ENCODE results near the gene MLST8.

Gene MLST8

DNA sequence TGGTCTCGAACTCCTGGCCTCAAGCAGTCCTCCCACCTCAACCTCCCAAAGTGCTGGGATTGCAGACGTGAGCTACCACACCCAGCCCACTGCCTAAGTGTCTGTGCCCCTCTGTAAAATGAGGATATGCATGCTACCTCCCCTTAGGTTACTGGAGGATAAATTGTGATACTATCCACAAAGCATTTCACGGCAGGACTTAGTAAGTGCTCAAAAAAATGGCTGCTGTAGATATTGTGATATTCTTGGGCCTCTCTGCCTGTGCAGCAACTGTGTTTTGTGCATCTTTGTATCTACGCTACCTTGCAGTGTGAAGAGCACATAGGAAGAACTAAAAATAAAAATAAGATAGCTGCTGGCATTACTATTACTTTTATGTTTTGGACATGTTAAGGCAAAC is 7.0 kb upstream of the MLST8 start:
- TF ChIP-seq EP300 (IDR thresholded peaks at IDR 0.05; ENCODE audit: borderline replicate concordance) (no peak), CREB1 (IDR thresholded peaks at IDR 0.05; ENCODE audit: low read depth) (no peak), EGR1 (IDR thresholded peaks at IDR 0.05) (no peak), YY1 (IDR thresholded peaks at IDR 0.05; ENCODE audit: low read depth) (no peak), NFIC (IDR thresholded peaks at IDR 0.05) (no peak), TEAD4 (IDR thresholded peaks at IDR 0.05) (no peak), RAD21 (IDR thresholded peaks at IDR 0.05; ENCODE audit: low read depth) (no peak), TAF1 (IDR thresholded peaks at IDR 0.05; ENCODE audit: low read depth) (no peak)

DNA sequence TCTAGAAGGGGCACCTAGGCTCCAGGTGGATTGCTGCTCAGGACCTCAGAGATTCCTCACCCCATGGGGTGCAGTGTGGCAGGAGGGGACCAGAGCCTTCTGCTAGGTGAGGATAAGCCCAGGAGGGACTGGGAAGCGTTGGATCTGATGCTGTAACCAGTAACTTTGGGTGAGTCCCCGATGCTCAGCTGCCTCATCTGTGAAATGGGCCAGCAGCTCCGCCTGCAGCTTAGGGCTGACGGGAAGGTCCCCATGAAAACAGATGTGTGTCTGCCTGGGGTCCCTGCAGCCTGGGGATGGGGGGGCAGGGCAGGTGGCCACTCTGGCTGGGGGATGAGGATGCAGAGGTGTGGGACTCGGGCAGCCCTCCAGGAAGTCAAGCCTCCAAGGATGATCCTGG is 6.2 kb upstream of the MLST8 start:
- TF ChIP-seq ZBTB7A (IDR thresholded peaks at IDR 0.05; ENCODE audit: low read depth) = no peak
- no peak for TF ChIP-seq TEAD4 (IDR thresholded peaks at IDR 0.05)
- TF ChIP-seq, protein P1, sequence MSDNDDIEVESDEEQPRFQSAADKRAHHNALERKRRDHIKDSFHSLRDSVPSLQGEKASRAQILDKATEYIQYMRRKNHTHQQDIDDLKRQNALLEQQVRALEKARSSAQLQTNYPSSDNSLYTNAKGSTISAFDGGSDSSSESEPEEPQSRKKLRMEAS (IDR thresholded peaks at IDR 0.05) = no peak
- TF ChIP-seq, protein P2, sequence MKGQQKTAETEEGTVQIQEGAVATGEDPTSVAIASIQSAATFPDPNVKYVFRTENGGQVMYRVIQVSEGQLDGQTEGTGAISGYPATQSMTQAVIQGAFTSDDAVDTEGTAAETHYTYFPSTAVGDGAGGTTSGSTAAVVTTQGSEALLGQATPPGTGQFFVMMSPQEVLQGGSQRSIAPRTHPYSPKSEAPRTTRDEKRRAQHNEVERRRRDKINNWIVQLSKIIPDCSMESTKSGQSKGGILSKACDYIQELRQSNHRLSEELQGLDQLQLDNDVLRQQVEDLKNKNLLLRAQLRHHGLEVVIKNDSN (IDR thresholded peaks at IDR 0.05) = no peak
- TF ChIP-seq NFIC (IDR thresholded peaks at IDR 0.05) = no peak
- no peak for TF ChIP-seq EP300 (IDR thresholded peaks at IDR 0.05; ENCODE audit: borderline replicate concordance)
- TF ChIP-seq EGR1 (IDR thresholded peaks at IDR 0.05) = no peak
- no peak for TF ChIP-seq FOXM1 (IDR thresholded peaks at IDR 0.05; ENCODE audit: borderline replicate concordance, low read depth)
- TF ChIP-seq, protein P3, sequence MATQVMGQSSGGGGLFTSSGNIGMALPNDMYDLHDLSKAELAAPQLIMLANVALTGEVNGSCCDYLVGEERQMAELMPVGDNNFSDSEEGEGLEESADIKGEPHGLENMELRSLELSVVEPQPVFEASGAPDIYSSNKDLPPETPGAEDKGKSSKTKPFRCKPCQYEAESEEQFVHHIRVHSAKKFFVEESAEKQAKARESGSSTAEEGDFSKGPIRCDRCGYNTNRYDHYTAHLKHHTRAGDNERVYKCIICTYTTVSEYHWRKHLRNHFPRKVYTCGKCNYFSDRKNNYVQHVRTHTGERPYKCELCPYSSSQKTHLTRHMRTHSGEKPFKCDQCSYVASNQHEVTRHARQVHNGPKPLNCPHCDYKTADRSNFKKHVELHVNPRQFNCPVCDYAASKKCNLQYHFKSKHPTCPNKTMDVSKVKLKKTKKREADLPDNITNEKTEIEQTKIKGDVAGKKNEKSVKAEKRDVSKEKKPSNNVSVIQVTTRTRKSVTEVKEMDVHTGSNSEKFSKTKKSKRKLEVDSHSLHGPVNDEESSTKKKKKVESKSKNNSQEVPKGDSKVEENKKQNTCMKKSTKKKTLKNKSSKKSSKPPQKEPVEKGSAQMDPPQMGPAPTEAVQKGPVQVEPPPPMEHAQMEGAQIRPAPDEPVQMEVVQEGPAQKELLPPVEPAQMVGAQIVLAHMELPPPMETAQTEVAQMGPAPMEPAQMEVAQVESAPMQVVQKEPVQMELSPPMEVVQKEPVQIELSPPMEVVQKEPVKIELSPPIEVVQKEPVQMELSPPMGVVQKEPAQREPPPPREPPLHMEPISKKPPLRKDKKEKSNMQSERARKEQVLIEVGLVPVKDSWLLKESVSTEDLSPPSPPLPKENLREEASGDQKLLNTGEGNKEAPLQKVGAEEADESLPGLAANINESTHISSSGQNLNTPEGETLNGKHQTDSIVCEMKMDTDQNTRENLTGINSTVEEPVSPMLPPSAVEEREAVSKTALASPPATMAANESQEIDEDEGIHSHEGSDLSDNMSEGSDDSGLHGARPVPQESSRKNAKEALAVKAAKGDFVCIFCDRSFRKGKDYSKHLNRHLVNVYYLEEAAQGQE (IDR thresholded peaks at IDR 0.05; ENCODE audit: low read depth) = no peak
- TF ChIP-seq CREB1 (IDR thresholded peaks at IDR 0.05; ENCODE audit: low read depth) = no peak
- no peak for TF ChIP-seq CEBPB (IDR thresholded peaks at IDR 0.05)
- TF ChIP-seq TAF1 (IDR thresholded peaks at IDR 0.05; ENCODE audit: low read depth) = no peak

DNA sequence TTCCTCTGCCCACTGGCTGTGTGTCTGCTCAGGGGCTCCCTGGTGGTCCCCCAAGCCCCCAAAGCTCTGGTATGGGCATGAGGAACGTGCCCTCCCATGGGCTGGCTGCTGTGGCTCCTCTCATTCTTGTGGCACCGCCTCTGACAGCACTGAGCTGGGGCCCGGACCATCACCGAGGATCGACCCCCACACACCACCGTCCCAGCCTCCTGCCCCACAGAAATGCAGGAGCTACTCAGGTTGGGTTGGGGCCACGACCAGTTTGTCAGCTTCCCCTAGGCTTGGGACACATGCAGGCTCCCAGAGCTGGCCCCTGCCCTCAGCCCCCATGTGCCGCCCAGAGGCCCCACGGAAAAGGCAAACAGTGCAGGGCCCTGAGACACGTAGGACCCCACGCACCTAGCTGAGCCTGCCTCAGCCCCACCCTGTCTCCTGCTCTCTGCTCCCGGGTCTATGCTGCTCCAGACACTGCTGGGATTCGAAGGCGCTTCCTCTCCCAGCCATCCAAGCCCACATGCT is 5.6 kb upstream of the MLST8 start:
- no peak for TF ChIP-seq CEBPB (IDR thresholded peaks at IDR 0.05)
- TF ChIP-seq, protein P2 (IDR thresholded peaks at IDR 0.05) = no peak
- TF ChIP-seq, protein P3 (IDR thresholded peaks at IDR 0.05; ENCODE audit: low read depth) = no peak
- TF ChIP-seq NFIC (IDR thresholded peaks at IDR 0.05) = no peak
- TF ChIP-seq TCF12 (IDR thresholded peaks at IDR 0.05; ENCODE audit: low read depth) = no peak
- no peak for TF ChIP-seq TAF1 (IDR thresholded peaks at IDR 0.05; ENCODE audit: low read depth)
- no peak for TF ChIP-seq FOXM1 (IDR thresholded peaks at IDR 0.05; ENCODE audit: borderline replicate concordance, low read depth)
- TF ChIP-seq RAD21 (IDR thresholded peaks at IDR 0.05; ENCODE audit: low read depth) = no peak
- no peak for TF ChIP-seq TEAD4 (IDR thresholded peaks at IDR 0.05)
- no peak for TF ChIP-seq EGR1 (IDR thresholded peaks at IDR 0.05)

DNA sequence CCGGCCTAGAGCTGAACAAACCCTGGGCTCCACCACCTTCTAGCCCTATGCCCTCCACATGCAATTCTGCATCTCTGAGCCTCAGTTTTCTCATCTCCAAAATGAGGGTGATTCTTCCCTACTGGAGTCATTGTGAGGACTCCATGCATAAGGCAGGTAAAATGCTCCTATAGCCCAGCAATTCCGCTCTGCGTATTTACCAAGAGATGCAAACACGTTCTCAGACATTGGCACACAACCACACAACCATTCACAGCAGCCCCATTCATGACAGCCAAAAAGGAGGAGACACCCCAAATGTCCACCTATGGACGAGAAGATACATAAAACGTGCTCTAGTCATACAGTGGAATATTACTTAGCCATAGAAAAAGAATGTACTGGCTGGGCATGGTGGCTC is 4.9 kb upstream of the MLST8 start:
- TF ChIP-seq CEBPB (IDR thresholded peaks at IDR 0.05) (no peak), FOXM1 (IDR thresholded peaks at IDR 0.05; ENCODE audit: borderline replicate concordance, low read depth) (no peak), NFIC (IDR thresholded peaks at IDR 0.05) (no peak), CREB1 (IDR thresholded peaks at IDR 0.05; ENCODE audit: low read depth) (no peak), TAF1 (IDR thresholded peaks at IDR 0.05; ENCODE audit: low read depth) (no peak), EP300 (IDR thresholded peaks at IDR 0.05; ENCODE audit: borderline replicate concordance) (no peak), EGR1 (IDR thresholded peaks at IDR 0.05) (no peak), TCF12 (IDR thresholded peaks at IDR 0.05; ENCODE audit: low read depth) (no peak), RAD21 (IDR thresholded peaks at IDR 0.05; ENCODE audit: low read depth) (no peak), TEAD4 (IDR thresholded peaks at IDR 0.05) (no peak), YY1 (IDR thresholded peaks at IDR 0.05; ENCODE audit: low read depth) (no peak)
- TF ChIP-seq, protein P1 (IDR thresholded peaks at IDR 0.05) = no peak
- TF ChIP-seq, protein P2 (IDR thresholded peaks at IDR 0.05) = no peak
- TF ChIP-seq, protein P3 (IDR thresholded peaks at IDR 0.05; ENCODE audit: low read depth) = no peak

Data from Ishikawa (cell line).